ENCODE results near the gene CCDC60.

Gene CCDC60

GRCh38 chr12:119385659-119386058 is 51.1 kb downstream of the CCDC60 start:
- DNase-seq = no peak

GRCh38 chr12:119389687-119390086 is 55.2 kb downstream of the CCDC60 start:
- DNase-seq = no peak

- DNase-seq = no peak
Observed at GRCh38 chr12:119391673-119392072, 57.1 kb downstream of the CCDC60 start.

- DNase-seq = no peak
Observed at GRCh38 chr12:119393677-119394076, 59.1 kb downstream of the CCDC60 start.

- DNase-seq = no peak
Observed at GRCh38 chr12:119397540-119397939, 63.0 kb downstream of the CCDC60 start.

- DNase-seq = no peak
Observed at GRCh38 chr12:119398190-119398589, 63.7 kb downstream of the CCDC60 start.

GRCh38 chr12:119399301-119399700 is 64.8 kb downstream of the CCDC60 start:
- no peak for DNase-seq

GRCh38 chr12:119406308-119406707 is 71.8 kb downstream of the CCDC60 start:
- DNase-seq = no peak

GRCh38 chr12:119406811-119407210 is 72.3 kb downstream of the CCDC60 start:
- DNase-seq = no peak

- DNase-seq = no peak
Observed at GRCh38 chr12:119409043-119409442, 74.5 kb downstream of the CCDC60 start.

- DNase-seq = no peak
Observed at GRCh38 chr12:119410396-119410795, 75.9 kb downstream of the CCDC60 start.

- no peak for DNase-seq
Observed at GRCh38 chr12:119412306-119412705, 77.8 kb downstream of the CCDC60 start.

GRCh38 chr12:119412811-119413794 is 78.6 kb downstream of the CCDC60 start:
- no peak for DNase-seq

- no peak for DNase-seq
Observed at GRCh38 chr12:119415714-119416113, 81.2 kb downstream of the CCDC60 start.

- DNase-seq = no peak
Observed at GRCh38 chr12:119417440-119417839, 82.9 kb downstream of the CCDC60 start.

- DNase-seq = no peak
Observed at GRCh38 chr12:119419381-119419780, 84.9 kb downstream of the CCDC60 start.

- DNase-seq = no peak
Observed at GRCh38 chr12:119423285-119423684, 88.8 kb downstream of the CCDC60 start.

GRCh38 chr12:119425623-119426022 is 91.1 kb downstream of the CCDC60 start:
- no peak for DNase-seq

GRCh38 chr12:119431151-119431550 is 96.6 kb downstream of the CCDC60 start:
- DNase-seq = no peak

- DNase-seq = no peak
Observed at GRCh38 chr12:119432949-119433348, 98.4 kb downstream of the CCDC60 start.

GRCh38 chr12:119440803-119441360 is 106.4 kb downstream of the CCDC60 start:
- no peak for DNase-seq

- no peak for DNase-seq
Observed at GRCh38 chr12:119444462-119445044, 110.0 kb downstream of the CCDC60 start.

- DNase-seq = no peak
Observed at GRCh38 chr12:119446459-119446858, 111.9 kb downstream of the CCDC60 start.

- DNase-seq = no peak
Observed at GRCh38 chr12:119447126-119447525, 112.6 kb downstream of the CCDC60 start.

Measured in GOT3 (cell line).